ENCODE data around the gene CDH4.

DNA sequence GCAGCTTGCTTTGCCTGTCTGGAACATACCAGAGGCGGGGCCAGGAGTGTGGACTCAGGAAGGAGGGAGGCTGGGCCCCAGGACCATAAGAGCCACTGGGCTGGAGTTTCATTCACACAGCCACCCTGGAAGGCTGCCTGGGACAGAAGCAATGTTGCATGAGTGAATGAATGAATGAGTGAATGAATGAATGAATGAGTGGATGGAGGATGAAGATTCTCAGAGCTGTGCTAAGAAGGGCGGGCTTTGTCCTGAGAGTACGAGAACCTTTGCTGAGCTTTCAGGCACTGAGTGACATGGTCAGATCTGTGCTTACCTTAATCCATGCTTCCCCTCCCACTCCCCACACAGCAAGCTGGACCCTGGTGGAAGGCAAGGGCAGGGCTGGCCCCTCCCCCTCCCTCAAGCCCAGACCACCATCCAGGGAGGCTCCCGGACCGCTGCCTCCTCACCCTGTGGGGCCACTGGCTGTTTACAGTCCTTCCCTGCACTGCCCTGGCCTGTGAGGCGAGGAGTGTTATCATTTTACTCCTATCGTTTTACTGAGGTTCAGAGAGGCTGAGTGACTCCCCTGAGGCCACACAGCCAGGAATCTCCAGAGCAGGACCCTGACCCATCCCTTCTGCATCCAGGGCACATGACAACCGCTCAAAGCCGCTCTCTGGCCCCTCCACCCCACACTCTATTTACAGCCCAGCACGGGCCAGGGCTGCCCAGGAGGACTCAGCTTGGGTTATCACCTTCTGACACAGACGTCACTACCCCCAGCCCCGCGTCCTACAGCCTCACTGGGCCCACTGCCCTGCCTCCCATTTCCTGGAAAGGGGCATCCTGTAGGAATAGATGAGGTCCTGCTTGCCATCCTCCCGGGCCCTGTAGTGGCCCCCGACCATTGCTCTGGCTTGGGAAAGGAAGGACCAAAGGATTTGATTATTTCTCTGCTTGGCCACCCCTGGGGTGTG, 543.9 kb downstream of the CDH4 start:
- TF ChIP-seq POLR2A (IDR thresholded peaks at IDR 0.05) = no peak
- no peak for TF ChIP-seq POLR2AphosphoS5 (IDR thresholded peaks at IDR 0.05)
- TF ChIP-seq, protein P1, sequence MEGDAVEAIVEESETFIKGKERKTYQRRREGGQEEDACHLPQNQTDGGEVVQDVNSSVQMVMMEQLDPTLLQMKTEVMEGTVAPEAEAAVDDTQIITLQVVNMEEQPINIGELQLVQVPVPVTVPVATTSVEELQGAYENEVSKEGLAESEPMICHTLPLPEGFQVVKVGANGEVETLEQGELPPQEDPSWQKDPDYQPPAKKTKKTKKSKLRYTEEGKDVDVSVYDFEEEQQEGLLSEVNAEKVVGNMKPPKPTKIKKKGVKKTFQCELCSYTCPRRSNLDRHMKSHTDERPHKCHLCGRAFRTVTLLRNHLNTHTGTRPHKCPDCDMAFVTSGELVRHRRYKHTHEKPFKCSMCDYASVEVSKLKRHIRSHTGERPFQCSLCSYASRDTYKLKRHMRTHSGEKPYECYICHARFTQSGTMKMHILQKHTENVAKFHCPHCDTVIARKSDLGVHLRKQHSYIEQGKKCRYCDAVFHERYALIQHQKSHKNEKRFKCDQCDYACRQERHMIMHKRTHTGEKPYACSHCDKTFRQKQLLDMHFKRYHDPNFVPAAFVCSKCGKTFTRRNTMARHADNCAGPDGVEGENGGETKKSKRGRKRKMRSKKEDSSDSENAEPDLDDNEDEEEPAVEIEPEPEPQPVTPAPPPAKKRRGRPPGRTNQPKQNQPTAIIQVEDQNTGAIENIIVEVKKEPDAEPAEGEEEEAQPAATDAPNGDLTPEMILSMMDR (IDR thresholded peaks at IDR 0.05 in 8 of 11, conservative IDR thresholded peaks at IDR 0.05 in 3 of 11) = no peak
